HG03095 (cell line): Measurements from ENCODE around the gene GLP2R.

ENCODE experiments used
- ATAC-seq: cut with Tn5 transposase; IDR thresholded peaks from one replicate; pipeline ENCODE4 v1.9.1; 2021; ENCODE audit warnings: moderate library complexity; ENCODE audit not compliant: unreplicated experiment

Gene GLP2R

DNA sequence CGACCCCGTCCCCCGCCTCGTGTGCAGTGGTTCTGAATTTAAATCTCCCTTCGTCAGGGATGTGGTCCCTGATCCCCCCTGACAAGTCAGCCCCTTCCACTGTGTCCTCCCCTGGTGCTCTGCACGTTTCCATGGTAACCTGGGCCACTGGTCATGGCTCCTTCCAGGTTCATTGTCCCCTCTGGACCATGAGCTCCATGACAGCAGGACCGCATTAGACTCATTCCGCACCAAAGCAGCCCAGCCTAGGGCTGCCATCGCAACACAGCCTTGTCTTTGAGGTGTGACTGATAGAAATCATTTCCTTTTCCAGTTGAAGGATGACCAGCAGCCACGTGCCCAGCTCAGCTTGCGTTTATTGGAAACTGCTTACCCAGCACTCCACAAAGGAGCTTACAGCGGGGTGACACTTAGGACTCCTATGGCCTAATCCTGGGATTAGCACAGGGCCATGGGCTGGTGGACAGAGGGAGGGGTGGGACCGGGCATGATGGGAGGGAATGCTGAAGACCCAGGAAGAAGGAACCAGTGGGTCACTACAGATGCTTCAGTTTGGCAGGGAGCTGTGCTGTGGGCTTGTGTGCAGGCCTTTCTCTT, 71.7 kb downstream of the GLP2R start:
- ATAC-seq: no peak

DNA sequence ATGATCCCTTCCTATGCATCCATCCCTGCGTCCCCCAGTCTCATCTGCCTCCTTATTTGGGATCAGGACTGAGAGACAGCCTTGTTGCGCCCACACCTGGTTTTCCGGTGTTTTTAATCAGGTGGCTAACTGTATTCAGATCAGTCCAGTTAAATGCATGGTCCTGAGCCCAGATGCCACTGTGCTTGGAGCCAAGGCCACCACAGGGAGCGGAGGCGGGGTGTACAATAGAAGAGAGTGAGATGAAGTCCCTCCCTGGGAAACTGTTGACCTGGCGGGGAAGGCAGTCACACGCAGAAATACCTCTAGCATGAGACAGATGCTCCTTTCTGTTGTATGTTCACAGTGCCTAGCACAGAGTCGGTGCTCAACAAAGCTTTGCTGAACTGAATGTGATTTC, 73.1 kb downstream of the GLP2R start:
- no peak for ATAC-seq

DNA sequence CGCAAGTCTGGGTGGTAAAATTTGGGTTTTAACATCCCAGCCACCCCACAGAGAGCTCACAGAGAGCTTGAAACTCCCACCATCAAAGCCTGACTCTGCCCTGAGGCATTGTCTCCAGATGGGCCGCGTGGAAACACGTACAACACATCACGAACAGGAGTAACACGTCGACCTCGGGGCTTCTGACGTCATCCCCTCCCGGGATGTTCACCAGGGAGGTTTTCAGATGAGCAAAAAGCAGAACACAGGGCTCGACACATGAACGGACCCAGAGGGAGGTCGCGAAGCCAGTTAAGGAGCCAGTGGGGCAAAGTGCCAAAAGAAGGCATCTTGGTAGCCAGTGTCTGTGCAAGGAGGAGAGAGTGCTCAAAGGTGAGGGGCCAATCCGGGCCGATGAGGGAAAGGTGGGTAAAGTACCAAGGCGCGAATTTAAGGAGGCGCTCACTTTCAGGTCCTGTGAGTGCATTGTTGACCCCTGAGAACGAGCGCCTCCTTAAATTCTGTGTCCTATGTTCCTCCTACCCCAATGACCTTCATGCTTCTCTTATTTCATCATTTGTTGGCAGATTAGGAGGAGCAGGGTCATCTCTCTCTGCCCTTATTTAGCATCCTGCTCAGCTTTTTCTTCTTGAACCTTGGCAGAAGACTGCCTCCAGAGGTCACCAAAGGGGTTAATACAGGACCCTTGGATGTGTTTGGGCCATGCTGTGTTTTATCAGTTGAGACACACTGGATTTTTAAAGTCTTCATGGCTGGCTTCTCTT, 73.7 kb downstream of the GLP2R start:
- no peak for ATAC-seq

- no peak for ATAC-seq
Measured at GRCh38 chr17:9900044-9900594, 74.4 kb downstream of the GLP2R start.

GRCh38 chr17:9900784-9901183, 75.1 kb downstream of the GLP2R start:
- no peak for ATAC-seq

GRCh38 chr17:9902120-9902519, 76.4 kb downstream of the GLP2R start:
- ATAC-seq: no peak

DNA sequence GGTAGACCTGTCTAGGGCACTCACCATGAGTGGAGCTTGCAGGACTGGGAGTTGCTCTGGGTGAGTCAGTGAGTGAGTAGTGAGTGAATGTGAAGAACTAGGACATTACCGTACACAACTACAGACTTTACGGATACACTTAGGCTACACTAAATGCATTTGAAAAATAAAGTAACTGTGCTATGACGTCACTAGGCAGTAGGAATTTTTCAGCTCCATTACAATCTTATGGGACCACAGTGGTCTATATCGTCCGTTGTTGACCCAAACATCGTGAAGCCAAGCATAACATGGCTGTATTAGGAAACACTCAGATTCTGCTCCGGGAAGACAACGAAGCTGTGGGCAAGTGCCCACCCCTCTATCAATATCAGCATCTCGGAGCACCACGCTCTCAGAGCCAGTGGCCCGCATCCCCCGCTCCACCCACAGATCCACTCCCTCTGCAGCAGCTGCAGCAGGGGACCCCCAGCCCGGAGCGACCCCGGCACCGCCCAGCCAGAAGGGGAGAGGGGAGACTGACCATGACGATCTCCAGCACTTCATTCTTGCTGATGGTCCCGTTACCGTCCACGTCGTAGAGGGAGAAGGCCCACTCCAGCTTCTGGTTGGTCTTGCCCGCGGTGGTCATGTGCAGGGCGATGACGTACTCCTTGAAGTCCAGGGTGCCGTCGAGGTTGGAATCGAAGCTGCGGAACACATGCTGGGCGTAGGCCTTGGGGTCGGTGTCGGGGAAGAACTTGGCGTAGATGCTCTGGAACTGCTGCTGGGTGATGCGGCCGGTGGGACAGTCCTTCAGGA, 78.8 kb downstream of the GLP2R start:
- ATAC-seq: no peak

DNA sequence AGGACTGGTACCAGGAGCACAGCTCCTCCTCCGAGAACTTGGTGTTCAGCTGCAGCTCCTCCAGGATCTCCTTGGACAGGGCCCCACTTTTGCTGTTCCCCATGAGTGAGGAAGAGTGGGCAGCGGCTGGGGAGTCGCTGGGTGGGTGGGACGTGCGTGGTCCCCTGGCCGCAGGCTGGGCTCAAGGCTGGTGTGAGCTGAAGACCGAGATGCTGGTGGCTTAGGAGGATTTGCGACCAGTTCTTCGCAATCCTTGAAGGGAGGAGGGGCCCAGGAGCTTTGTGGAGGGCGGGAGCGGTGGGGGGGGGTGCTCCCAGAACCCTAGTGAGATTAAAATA, 79.3 kb downstream of the GLP2R start, which contains the start of gene RCVRN:
RCVRN (minus strand) TSS at position 194 of the 338 bp plus-strand sequence; CDS start at position 103, 91 bp downstream.
- no peak for ATAC-seq

GRCh38 chr17:9905902-9906301, 80.2 kb downstream of the GLP2R start:
- no peak for ATAC-seq

GRCh38 chr17:9906616-9907015, 80.9 kb downstream of the GLP2R start:
- ATAC-seq: no peak

GRCh38 chr17:9907131-9907530, 81.4 kb downstream of the GLP2R start:
- no peak for ATAC-seq

GRCh38 chr17:9907883-9908648, 82.3 kb downstream of the GLP2R start:
- ATAC-seq: no peak

- no peak for ATAC-seq
Measured at GRCh38 chr17:9908649-9909042, 82.9 kb downstream of the GLP2R start.

DNA sequence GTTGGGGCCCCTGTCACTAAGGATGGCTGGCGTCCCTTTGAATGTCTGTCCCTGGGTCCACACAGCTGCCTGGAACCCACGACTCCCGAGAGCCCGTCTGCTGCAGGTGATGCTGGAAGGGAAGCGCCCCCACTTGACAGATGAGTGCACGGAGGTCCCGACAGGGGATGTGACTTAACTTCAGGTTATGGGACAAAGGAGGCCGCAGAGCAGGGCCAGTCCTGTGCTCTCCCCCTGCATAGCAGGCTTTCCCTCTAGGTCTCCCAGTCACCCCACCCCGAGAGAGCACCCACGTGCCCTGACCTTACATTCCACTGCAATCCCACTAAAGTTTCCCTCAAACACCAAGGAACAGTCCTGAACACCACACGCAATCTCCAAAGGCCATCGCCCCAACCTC, 85.4 kb downstream of the GLP2R start:
- ATAC-seq: no peak

DNA sequence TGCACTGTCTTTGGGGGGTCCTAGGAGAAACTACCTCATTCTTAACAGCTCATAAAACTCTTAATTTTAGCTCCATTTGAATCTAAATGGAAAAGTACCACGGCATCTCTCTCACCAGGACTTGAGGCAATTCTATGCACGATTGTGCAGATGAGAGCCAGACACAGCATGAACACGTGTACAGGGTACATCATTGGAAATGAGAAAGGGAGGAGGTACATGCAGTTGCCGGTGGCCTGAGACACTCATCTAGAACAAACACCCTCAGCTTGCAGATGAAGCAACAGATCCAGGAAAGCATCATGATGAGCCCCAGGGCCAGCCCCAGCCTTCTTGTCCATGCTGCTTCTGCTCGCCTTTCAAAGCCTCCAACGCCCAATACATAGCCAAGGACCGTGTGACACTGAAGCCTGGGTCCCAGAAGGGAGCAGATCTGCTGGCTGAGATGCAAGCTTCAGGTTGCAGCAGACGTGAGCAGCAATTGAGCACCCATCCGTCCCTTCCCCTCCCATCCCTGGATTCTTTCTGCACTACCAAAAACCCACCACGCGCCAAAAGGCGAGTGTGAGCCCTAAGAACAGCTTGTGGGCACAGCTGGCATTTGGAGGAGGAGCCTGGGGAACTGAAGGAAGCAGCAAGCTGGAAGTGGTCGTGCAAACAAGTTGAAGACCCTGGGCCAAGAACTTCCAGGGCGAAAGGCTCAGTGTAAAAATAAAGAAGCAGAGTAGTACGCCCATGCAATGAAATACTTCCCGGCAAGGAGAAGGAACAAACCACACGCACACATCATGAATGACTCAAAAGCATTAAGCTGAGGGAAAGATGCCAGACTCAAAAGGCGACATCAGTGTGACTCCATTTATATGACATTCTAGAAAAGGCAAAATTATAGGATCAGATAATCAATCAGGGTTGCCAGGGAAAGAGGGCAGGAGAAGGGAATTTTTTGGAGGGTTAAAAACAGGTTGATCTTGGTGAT, 86.7 kb downstream of the GLP2R start:
- ATAC-seq: no peak

- ATAC-seq: no peak
Measured at GRCh38 chr17:9913476-9913875, 87.8 kb downstream of the GLP2R start.

GRCh38 chr17:9916108-9916507, 90.4 kb downstream of the GLP2R start:
- no peak for ATAC-seq

DNA sequence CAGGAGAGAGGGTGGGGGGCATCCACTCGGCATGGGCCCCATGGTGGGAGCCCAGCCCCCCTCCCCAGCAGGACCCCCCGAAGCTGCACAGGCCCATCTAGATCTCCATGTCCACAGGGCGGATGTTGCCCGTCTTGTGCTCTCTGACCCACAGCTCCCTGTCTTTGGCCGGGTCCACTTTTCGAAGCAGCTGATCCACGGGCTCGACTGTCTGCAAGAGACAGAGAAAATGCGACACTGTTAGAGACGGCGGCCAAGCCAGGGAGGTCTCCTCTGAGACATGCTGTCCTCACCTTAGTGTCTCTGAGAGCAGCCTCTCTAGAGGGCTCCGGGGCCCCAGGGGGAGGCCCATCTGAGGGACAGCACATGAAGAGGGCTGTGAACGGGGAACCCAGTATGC, 91.4 kb downstream of the GLP2R start:
- ATAC-seq: no peak

DNA sequence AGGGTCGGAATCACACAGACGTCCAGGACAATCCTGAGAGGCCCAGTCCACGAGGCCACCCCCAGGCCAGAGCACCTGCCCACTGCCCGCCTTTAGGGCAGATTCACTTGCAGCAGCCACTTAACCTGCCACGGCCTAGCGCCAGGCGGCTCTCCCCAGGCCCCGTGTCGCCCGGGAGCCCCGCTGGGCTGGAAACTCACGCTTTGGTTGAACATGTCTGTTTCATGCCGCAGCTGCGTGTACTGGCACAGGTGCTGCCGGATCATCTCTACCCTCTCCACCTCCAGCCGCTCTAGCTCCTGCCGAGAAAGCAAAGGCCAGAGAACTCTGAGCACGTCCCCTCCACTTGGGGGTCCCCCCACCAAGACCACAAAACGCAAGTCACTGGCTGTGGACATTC, 92.1 kb downstream of the GLP2R start:
- no peak for ATAC-seq

DNA sequence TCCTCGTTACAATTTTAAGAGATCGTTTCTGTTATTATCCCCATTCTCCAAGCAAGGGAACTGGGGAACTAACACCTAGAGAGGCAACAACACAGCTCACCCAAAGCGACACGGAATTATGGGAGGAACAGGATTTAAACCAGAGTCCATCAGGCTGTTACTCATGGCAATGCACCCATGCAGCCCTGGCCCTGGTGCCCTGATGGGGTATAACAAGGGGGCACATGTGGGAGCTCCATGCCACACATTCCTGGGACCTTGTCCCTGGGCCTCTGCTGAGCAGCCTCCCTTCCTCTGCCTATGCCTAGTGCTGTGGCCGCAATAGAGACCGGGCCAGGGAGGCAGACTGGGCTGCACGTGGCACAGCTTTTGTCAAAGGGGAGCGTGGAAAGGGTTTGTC, 92.6 kb downstream of the GLP2R start:
- no peak for ATAC-seq
